ENCODE data around the gene EPS8. TPM values are rescaled to one million over a fixed set of nuclear protein-coding genes. Genes with fewer than 3 reads are reported as not detected.

EPS8 gene
- total RNA-seq, 2 experiments from 2014 or later: 0.61 to 0.92 TPM

GRCh38 chr12:15714256-15714655, 74.9 kb downstream of the EPS8 start:
- no peak for DNase-seq (ENCODE audit: low spot score)
- no peak overlapping the region for H3K4me3 ChIP-seq (ENCODE audit: low read depth, low read length, poor library complexity, severe bottlenecking)
- no peak overlapping the region for H3K4me2 ChIP-seq (ENCODE audit: low read length)
- CTCF ChIA-PET (ENCODE audit: unreplicated experiment): no interaction called here
- no peaks in the 10 kb centered on the region for H3K9me2 ChIP-seq (ENCODE audit: insufficient read depth, low read length)
- H3K79me2 ChIP-seq (ENCODE audit: insufficient read depth, low read depth, low read length): no peaks in the 10 kb centered on the region
- H3K27ac ChIP-seq (ENCODE audit: low read depth, low read length, poor library complexity, severe bottlenecking): no peak overlapping the region
- no TSS peak for BruUV-seq (replicated peaks)
- TF ChIP-seq EZH2phosphoT487 (IDR thresholded peaks at IDR 0.05; ENCODE audit: borderline replicate concordance, low read depth, low read length) (no peak), CTCF (conservative IDR thresholded peaks at IDR 0.05; ENCODE audit: low read length) (no peak)
- H3K36me3 ChIP-seq (ENCODE audit: insufficient read depth, low read length): no peaks in the 10 kb centered on the region
- H3K9me3 ChIP-seq (ENCODE audit: low read length): no peaks in the 10 kb centered on the region
- H4K20me1 ChIP-seq (ENCODE audit: insufficient read depth, low read length): no peaks in the 10 kb centered on the region
- H3K4me1 ChIP-seq (ENCODE audit: insufficient read depth, low read length, poor library complexity, severe bottlenecking): no peaks in the 10 kb centered on the region
- no peak overlapping the region for H2AFZ ChIP-seq (ENCODE audit: low read length)
- POLR2A ChIA-PET: interaction anchor here (0.8 kb wide), 1 partner anchor 197 kb away, joined by 3 read pairs; the partner anchor contains the start of gene DERA
- intact Hi-C loops (cut with micrococcal nuclease; ENCODE audit: unreplicated experiment): no loop called here

DNA sequence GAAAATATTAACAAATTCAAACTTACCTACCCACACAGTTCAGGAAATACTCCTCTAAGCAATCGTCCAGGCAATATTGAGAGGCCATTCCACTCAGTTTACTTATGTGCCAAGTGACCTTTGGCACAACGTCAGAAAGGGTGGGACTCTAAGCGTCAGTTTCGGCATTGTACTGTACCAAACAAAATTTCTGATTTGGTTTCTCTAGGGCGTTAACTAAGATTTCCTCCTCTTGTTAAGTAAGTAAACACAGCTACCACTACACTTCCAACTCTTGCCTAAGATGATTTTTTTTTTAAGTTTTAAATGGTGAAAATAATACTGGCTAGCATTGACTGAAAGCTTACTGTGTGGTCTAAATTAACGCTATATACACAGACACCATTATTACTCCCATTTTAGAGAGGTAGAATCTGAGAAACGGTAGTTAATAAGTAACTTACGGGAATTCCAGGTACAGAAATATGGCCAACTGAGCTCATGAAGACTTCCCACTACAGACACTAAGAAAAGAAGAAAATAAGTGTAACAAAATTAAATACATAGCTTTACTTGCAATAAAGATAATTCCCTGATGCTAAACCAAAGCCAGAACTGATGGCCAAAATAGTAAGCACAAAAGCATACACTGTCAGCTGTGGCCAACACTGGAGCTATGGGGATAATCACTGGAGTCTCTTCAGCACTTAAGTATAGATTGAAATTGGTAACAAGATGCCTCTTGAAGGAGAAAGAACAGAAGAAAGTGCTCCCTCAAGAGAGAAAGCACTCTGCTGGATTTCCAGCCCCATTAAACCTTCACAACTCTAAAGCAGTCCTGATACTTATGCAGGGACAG, 76.1 kb downstream of the EPS8 start:
- no peaks in the 10 kb centered on the region for H3K36me3 ChIP-seq (ENCODE audit: insufficient read depth, low read length)
- intact Hi-C loops (cut with micrococcal nuclease; ENCODE audit: unreplicated experiment): no loop called here
- ChIA-PET POLR2A (interaction anchor here (0.8 to 1.6 kb wide), 2 partner anchors 41 to 54 kb away, joined by 3 read pairs; no protein-coding TSS in a partner anchor), CTCF (ENCODE audit: unreplicated experiment) (no interaction called here)
- H3K4me1 ChIP-seq (ENCODE audit: insufficient read depth, low read length, poor library complexity, severe bottlenecking): no peaks in the 10 kb centered on the region
- no peak overlapping the region for H3K27ac ChIP-seq (ENCODE audit: low read depth, low read length, poor library complexity, severe bottlenecking)
- no peaks in the 10 kb centered on the region for H3K79me2 ChIP-seq (ENCODE audit: insufficient read depth, low read depth, low read length)
- H3K9me3 ChIP-seq (ENCODE audit: low read length): no peaks in the 10 kb centered on the region
- no peak overlapping the region for H2AFZ ChIP-seq (ENCODE audit: low read length)
- DNase-seq (ENCODE audit: low spot score): no peak
- BruUV-seq (replicated peaks): no TSS peak
- TF ChIP-seq EZH2phosphoT487 (IDR thresholded peaks at IDR 0.05; ENCODE audit: borderline replicate concordance, low read depth, low read length) (no peak), CTCF (conservative IDR thresholded peaks at IDR 0.05; ENCODE audit: low read length) (no peak)
- H4K20me1 ChIP-seq (ENCODE audit: insufficient read depth, low read length): no peaks in the 10 kb centered on the region
- no peak overlapping the region for H3K4me3 ChIP-seq (ENCODE audit: low read depth, low read length, poor library complexity, severe bottlenecking)
- H3K4me2 ChIP-seq (ENCODE audit: low read length): no peak overlapping the region
- H3K9me2 ChIP-seq (ENCODE audit: insufficient read depth, low read length): no peaks in the 10 kb centered on the region

- intact Hi-C loops (cut with micrococcal nuclease; ENCODE audit: unreplicated experiment): no loop called here
- CTCF ChIA-PET (ENCODE audit: unreplicated experiment): no interaction called here
- H3K4me2 ChIP-seq (ENCODE audit: low read length): no peak overlapping the region
- POLR2A ChIA-PET: interaction anchor here (0.8 to 1.6 kb wide), 2 partner anchors 42 to 53 kb away, joined by 3 read pairs; no protein-coding TSS in a partner anchor
- H3K4me1 ChIP-seq (ENCODE audit: insufficient read depth, low read length, poor library complexity, severe bottlenecking): no peaks in the 10 kb centered on the region
- no peaks in the 10 kb centered on the region for H3K9me3 ChIP-seq (ENCODE audit: low read length)
- BruUV-seq (replicated peaks): no TSS peak
- DNase-seq (ENCODE audit: low spot score): no peak
- H3K79me2 ChIP-seq (ENCODE audit: insufficient read depth, low read depth, low read length): no peaks in the 10 kb centered on the region
- H3K9me2 ChIP-seq (ENCODE audit: insufficient read depth, low read length): no peaks in the 10 kb centered on the region
- H2AFZ ChIP-seq (ENCODE audit: low read length): no peak overlapping the region
- H4K20me1 ChIP-seq (ENCODE audit: insufficient read depth, low read length): no peaks in the 10 kb centered on the region
- H3K4me3 ChIP-seq (ENCODE audit: low read depth, low read length, poor library complexity, severe bottlenecking): no peak overlapping the region
- no peak overlapping the region for H3K27ac ChIP-seq (ENCODE audit: low read depth, low read length, poor library complexity, severe bottlenecking)
- no peaks in the 10 kb centered on the region for H3K36me3 ChIP-seq (ENCODE audit: insufficient read depth, low read length)
- TF ChIP-seq CTCF (conservative IDR thresholded peaks at IDR 0.05; ENCODE audit: low read length) (no peak), EZH2phosphoT487 (IDR thresholded peaks at IDR 0.05; ENCODE audit: borderline replicate concordance, low read depth, low read length) (no peak)
These were observed 77.0 kb downstream of the EPS8 start for GRCh38 chr12:15712160-15712559.

Data from OCI-LY7 (cell line).